KG1 (cell line): Measurements from ENCODE around the gene NUTM1.
A peak's percentile ranks its signal among the peaks of the same experiment; 100 is the strongest.
"Not testable (repeated sequence)": the region's sequence is repeated elsewhere in the genome, so short reads cannot be mapped to it uniquely, and the experiment has no call there.

Experiments used
- DNase-seq: peaks from one replicate; lab custom pipeline; 2025; lab: John Stamatoyannopoulos, UW

The NUTM1 gene

GRCh38 chr15:34337557-34338306, 5.4 kb upstream of the NUTM1 start, which contains the start of gene SLC12A6:
SLC12A6 (minus strand) TSS chr15:34337781; CDS start chr15:34336680, 1,101 bp downstream.
- peak; percentile 93 for DNase-seq

- DNase-seq, result no peak
Observed at GRCh38 chr15:34338347-34338746, 4.8 kb upstream of the NUTM1 start.

GRCh38 chr15:34339946-34340345, 3.2 kb upstream of the NUTM1 start:
- no peak for DNase-seq

- DNase-seq, result no peak
Observed at GRCh38 chr15:34341381-34342212, 1.5 kb upstream of the NUTM1 start.

GRCh38 chr15:34342213-34342736, 840 bp upstream of the NUTM1 start:
- DNase-seq, result not testable (repeated sequence)

- DNase-seq, result no peak
Observed at GRCh38 chr15:34347951-34348638, 5.0 kb downstream of the NUTM1 start.

- no peak for DNase-seq
Observed at GRCh38 chr15:34348735-34349300, 5.7 kb downstream of the NUTM1 start.

- no peak for DNase-seq
Observed at GRCh38 chr15:34349769-34350168, 6.7 kb downstream of the NUTM1 start.

GRCh38 chr15:34352996-34353395, 9.9 kb downstream of the NUTM1 start:
- not testable (repeated sequence) for DNase-seq

- DNase-seq, result no peak
Observed at GRCh38 chr15:34353627-34354026, 10.5 kb downstream of the NUTM1 start.

- DNase-seq, result no peak
Observed at GRCh38 chr15:34354286-34354685, 11.2 kb downstream of the NUTM1 start.

GRCh38 chr15:34355241-34355640, 12.1 kb downstream of the NUTM1 start:
- DNase-seq, result no peak

GRCh38 chr15:34357653-34358052, 14.5 kb downstream of the NUTM1 start:
- no peak for DNase-seq

GRCh38 chr15:34358367-34358766, 15.3 kb downstream of the NUTM1 start:
- no peak for DNase-seq

- DNase-seq, result no peak
Observed at GRCh38 chr15:34358948-34359347, 15.8 kb downstream of the NUTM1 start.

- no peak for DNase-seq
Observed at GRCh38 chr15:34359416-34359815, 16.3 kb downstream of the NUTM1 start.

GRCh38 chr15:34360298-34360697, 17.2 kb downstream of the NUTM1 start:
- DNase-seq, result no peak

GRCh38 chr15:34361278-34361677, 18.2 kb downstream of the NUTM1 start:
- DNase-seq, result no peak

- DNase-seq, result no peak
Observed at GRCh38 chr15:34362047-34362773, 19.1 kb downstream of the NUTM1 start.

GRCh38 chr15:34364041-34364440, 20.9 kb downstream of the NUTM1 start:
- DNase-seq, result no peak

GRCh38 chr15:34365091-34365825, 22.1 kb downstream of the NUTM1 start:
- no peak for DNase-seq
